Measurements from ENCODE around the gene GLIS1.

GLIS1 gene

GRCh38 chr1:53593758-53594380 lies 145.1 kb downstream of the GLIS1 start:
- DNase-seq (ENCODE audit: low read depth) = no peak

- no peak for DNase-seq (ENCODE audit: low read depth)
Observed at GRCh38 chr1:53592985-53593757, 145.8 kb downstream of the GLIS1 start.

GRCh38 chr1:53592521-53592982 lies 146.4 kb downstream of the GLIS1 start:
- DNase-seq (ENCODE audit: low read depth) = no peak

GRCh38 chr1:53591924-53592323 lies 147.0 kb downstream of the GLIS1 start:
- no peak for DNase-seq (ENCODE audit: low read depth)

- DNase-seq (ENCODE audit: low read depth) = no peak
Observed at GRCh38 chr1:53590531-53591515, 148.1 kb downstream of the GLIS1 start.

GRCh38 chr1:53590104-53590503 lies 148.9 kb downstream of the GLIS1 start:
- no peak for DNase-seq (ENCODE audit: low read depth)

- no peak for DNase-seq (ENCODE audit: low read depth)
Observed at GRCh38 chr1:53589043-53589887, 149.7 kb downstream of the GLIS1 start.

GRCh38 chr1:53588053-53588779 lies 150.7 kb downstream of the GLIS1 start:
- no peak for DNase-seq (ENCODE audit: low read depth)

- DNase-seq (ENCODE audit: low read depth) = no peak
Observed at GRCh38 chr1:53587252-53587988, 151.5 kb downstream of the GLIS1 start.

GRCh38 chr1:53586765-53587164 lies 152.2 kb downstream of the GLIS1 start:
- DNase-seq (ENCODE audit: low read depth) = no peak

GRCh38 chr1:53585565-53585964 lies 153.4 kb downstream of the GLIS1 start:
- no peak for DNase-seq (ENCODE audit: low read depth)

GRCh38 chr1:53585129-53585528 lies 153.8 kb downstream of the GLIS1 start:
- DNase-seq (ENCODE audit: low read depth) = peak; percentile 26

GRCh38 chr1:53584777-53585107 lies 154.2 kb downstream of the GLIS1 start:
- DNase-seq (ENCODE audit: low read depth) = no peak

GRCh38 chr1:53583868-53584776 lies 154.8 kb downstream of the GLIS1 start:
- no peak for DNase-seq (ENCODE audit: low read depth)

- no peak for DNase-seq (ENCODE audit: low read depth)
Observed at GRCh38 chr1:53583021-53583867, 155.7 kb downstream of the GLIS1 start.

GRCh38 chr1:53582211-53583020 lies 156.5 kb downstream of the GLIS1 start:
- no peak for DNase-seq (ENCODE audit: low read depth)

- no peak for DNase-seq (ENCODE audit: low read depth)
Observed at GRCh38 chr1:53581476-53581875, 157.5 kb downstream of the GLIS1 start.

Data from non-pigmented ciliary epithelial cell (primary cell).